HFF-Myc (cell line): ENCODE data around the gene MCAM.

Source experiments
- DNase-seq: peaks from one replicate; pipeline ENCODE4 v3.0.0-alpha.2; 2011; ENCODE audit warnings: low read depth; ENCODE audit errors: extremely low read depth
- H3K4me3 ChIP-seq: replicated peaks from 2 replicates; pipeline ENCODE4 v1.5.1; 2011; ENCODE audit warnings: low read depth, mild to moderate bottlenecking, control low read depth, low read length
- CTCF ChIP-seq: IDR thresholded peaks from 2 replicates; pipeline ENCODE4 v1.5.1; 2012; ENCODE audit warnings: mild to moderate bottlenecking, low read depth, low read length, control low read depth; ENCODE audit errors: missing control alignments

MCAM gene

GRCh38 chr11:119282495-119282894, 34.4 kb downstream of the MCAM start:
- DNase-seq, result no peak
- H3K4me3 ChIP-seq, result no peak overlapping the region
- no peak for TF ChIP-seq CTCF

- DNase-seq, result no peak
- TF ChIP-seq CTCF, result no peak
- H3K4me3 ChIP-seq, result no peak overlapping the region
These were observed 39.3 kb downstream of the MCAM start for GRCh38 chr11:119277660-119278059.

- no peak for DNase-seq
- no peak overlapping the region for H3K4me3 ChIP-seq
- TF ChIP-seq CTCF, result no peak
These were observed 43.2 kb downstream of the MCAM start for GRCh38 chr11:119273721-119274120.

- DNase-seq, result no peak
- no peak for TF ChIP-seq CTCF
- no peak overlapping the region for H3K4me3 ChIP-seq
These were observed 49.3 kb downstream of the MCAM start for GRCh38 chr11:119267645-119268044.

GRCh38 chr11:119266517-119267255, 50.2 kb downstream of the MCAM start:
- no peak overlapping the region for H3K4me3 ChIP-seq
- no peak for TF ChIP-seq CTCF
- DNase-seq, result no peak

- no peak overlapping the region for H3K4me3 ChIP-seq
- no peak for TF ChIP-seq CTCF
- no peak for DNase-seq
These were observed 50.9 kb downstream of the MCAM start for GRCh38 chr11:119266063-119266462.
